Measurements from ENCODE around the gene NEURL2.

DNA sequence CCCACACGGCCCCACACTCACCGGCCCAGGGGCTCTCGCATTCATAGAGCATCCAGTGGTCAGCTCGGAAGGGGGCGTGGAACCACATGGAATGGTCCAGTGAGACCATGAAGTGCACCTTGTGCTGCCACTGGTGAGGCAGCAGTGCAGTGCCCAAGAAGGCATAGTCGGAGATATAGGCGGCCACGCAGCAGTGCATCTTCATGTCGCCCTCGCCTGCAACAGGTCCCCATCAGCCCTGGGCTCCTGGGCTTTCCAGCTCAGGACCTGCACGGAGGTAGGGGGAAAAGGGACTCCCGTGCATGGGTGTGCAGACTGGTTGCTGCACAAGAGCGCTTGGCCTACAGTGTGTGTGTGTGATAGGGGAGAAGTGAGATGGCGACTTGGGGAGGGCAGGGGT, 47.5 kb downstream of the NEURL2 start:
- TF ChIP-seq, protein P1, sequence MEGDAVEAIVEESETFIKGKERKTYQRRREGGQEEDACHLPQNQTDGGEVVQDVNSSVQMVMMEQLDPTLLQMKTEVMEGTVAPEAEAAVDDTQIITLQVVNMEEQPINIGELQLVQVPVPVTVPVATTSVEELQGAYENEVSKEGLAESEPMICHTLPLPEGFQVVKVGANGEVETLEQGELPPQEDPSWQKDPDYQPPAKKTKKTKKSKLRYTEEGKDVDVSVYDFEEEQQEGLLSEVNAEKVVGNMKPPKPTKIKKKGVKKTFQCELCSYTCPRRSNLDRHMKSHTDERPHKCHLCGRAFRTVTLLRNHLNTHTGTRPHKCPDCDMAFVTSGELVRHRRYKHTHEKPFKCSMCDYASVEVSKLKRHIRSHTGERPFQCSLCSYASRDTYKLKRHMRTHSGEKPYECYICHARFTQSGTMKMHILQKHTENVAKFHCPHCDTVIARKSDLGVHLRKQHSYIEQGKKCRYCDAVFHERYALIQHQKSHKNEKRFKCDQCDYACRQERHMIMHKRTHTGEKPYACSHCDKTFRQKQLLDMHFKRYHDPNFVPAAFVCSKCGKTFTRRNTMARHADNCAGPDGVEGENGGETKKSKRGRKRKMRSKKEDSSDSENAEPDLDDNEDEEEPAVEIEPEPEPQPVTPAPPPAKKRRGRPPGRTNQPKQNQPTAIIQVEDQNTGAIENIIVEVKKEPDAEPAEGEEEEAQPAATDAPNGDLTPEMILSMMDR (IDR thresholded peaks at IDR 0.05): no peak
- no peak for TF ChIP-seq POLR2A (IDR thresholded peaks at IDR 0.05)

Data from lower leg skin (tissue), 3 donors.